H1 (cell line): ENCODE measurements around the gene ZNRF2. TPM values are rescaled to one million over a fixed set of nuclear protein-coding genes. Genes with fewer than 3 reads are reported as not detected.

Experiments used
- ATF3 ChIP-seq: IDR thresholded peaks from 2 replicates; pipeline ENCODE4 v1.6.1; 2011; ENCODE audit warnings: low read depth, mild to moderate bottlenecking, low read length; ENCODE audit not compliant: insufficient read depth
- CEBPB ChIP-seq: IDR thresholded peaks from 2 replicates; pipeline ENCODE4 v1.6.1; 2012; ENCODE audit warnings: low read depth, low read length
- CHD2 ChIP-seq: IDR thresholded peaks from 2 replicates; pipeline ENCODE4 v1.6.1; 2012; ENCODE audit warnings: low read length, improper control_type of control experiment
- EP300 ChIP-seq, 2 experiments: IDR thresholded peaks; 1 replicate in 1 of 2; 2 replicates in 1 of 2; pipeline ENCODE4 v1.6.1; 2011 to 2012; ENCODE audit warnings: low read depth in 2 of 2, low read length in 2 of 2, mild to moderate bottlenecking in 2 of 2, borderline replicate concordance in 1 of 2, inconsistent platforms in 1 of 2, moderate library complexity in 1 of 2
- EZH2 ChIP-seq: fragments of 200-600 bp; sonication (generic); IDR thresholded peaks from 2 replicates; pipeline ENCODE4 v1.7.1; 2012; ENCODE audit warnings: low read depth, mild to moderate bottlenecking, moderate library complexity, low read length, inconsistent platforms; ENCODE audit not compliant: severe bottlenecking
- GTF2F1 ChIP-seq: IDR thresholded peaks from 2 replicates; pipeline ENCODE4 v1.6.1; 2012; ENCODE audit warnings: low read depth, low read length, improper control_type of control experiment, borderline replicate concordance
- HDAC2 ChIP-seq, 2 experiments: fragments of 300-600 bp in 1 of 2; sonication (generic) in 1 of 2; IDR thresholded peaks; 2 replicates each; pipeline ENCODE4 v1.6.1; 2011 to 2012; ENCODE audit warnings: low read depth in 2 of 2, low read length in 2 of 2, mild to moderate bottlenecking in 2 of 2, moderate library complexity in 2 of 2, borderline replicate concordance in 1 of 2, inconsistent platforms in 1 of 2
- HDAC6 ChIP-seq: IDR thresholded peaks from one replicate; pipeline ENCODE4 v1.7.1; 2012; ENCODE audit warnings: low read depth, mild to moderate bottlenecking, inconsistent platforms, low read length, moderate library complexity
- JUN ChIP-seq: IDR thresholded peaks from 2 replicates; pipeline ENCODE4 v1.6.1; 2011; ENCODE audit warnings: low read depth, mild to moderate bottlenecking, improper control_type of control experiment, low read length
- KDM1A ChIP-seq: fragments of 200-600, 300-600 bp; sonication (generic); IDR thresholded peaks from 2 replicates; pipeline ENCODE4 v1.7.1; 2016; ENCODE audit warnings: mild to moderate bottlenecking, low read length, borderline replicate concordance
- KDM5A ChIP-seq: fragments of 200-600 bp; IDR thresholded peaks from 2 replicates; pipeline ENCODE4 v1.7.1; 2012; ENCODE audit warnings: mild to moderate bottlenecking, low read length, inconsistent platforms, mixed read lengths
- NANOG ChIP-seq: IDR thresholded peaks from 2 replicates; pipeline ENCODE4 v1.6.1; 2011; ENCODE audit warnings: low read length, low read depth, mild to moderate bottlenecking, inconsistent platforms; ENCODE audit not compliant: insufficient read depth, poor library complexity, severe bottlenecking
- RBBP5 ChIP-seq: IDR thresholded peaks from 2 replicates; pipeline ENCODE4 v1.7.1; 2012; ENCODE audit warnings: low read depth, mild to moderate bottlenecking, inconsistent platforms, low read length, moderate library complexity, borderline replicate concordance
- RFX5 ChIP-seq: IDR thresholded peaks from 2 replicates; pipeline ENCODE4 v1.6.1; 2011; ENCODE audit warnings: low read depth, low read length, improper control_type of control experiment, borderline replicate concordance
- RXRA ChIP-seq: IDR thresholded peaks from 2 replicates; pipeline ENCODE4 v1.6.1; 2011; ENCODE audit warnings: low read depth, mild to moderate bottlenecking, low read length, moderate library complexity; ENCODE audit not compliant: insufficient read depth
- SIN3A ChIP-seq, 2 experiments: IDR thresholded peaks in 1 of 2; conservative IDR thresholded peaks in 1 of 2; 2 replicates each; pipeline ENCODE4 v1.6.1; 2011 to 2012; ENCODE audit warnings: low read length in 2 of 2, improper control_type of control experiment in 1 of 2, low read depth in 1 of 2, mild to moderate bottlenecking in 1 of 2
- SRF ChIP-seq: IDR thresholded peaks from 2 replicates; pipeline ENCODE4 v1.6.1; 2011; ENCODE audit warnings: mild to moderate bottlenecking, low read depth, low read length, moderate library complexity
- TCF12 ChIP-seq: IDR thresholded peaks from 2 replicates; pipeline ENCODE4 v1.6.1; 2011; ENCODE audit warnings: low read depth, mild to moderate bottlenecking, low read length
- TEAD4 ChIP-seq: IDR thresholded peaks from 2 replicates; pipeline ENCODE4 v1.6.1; 2012; ENCODE audit warnings: low read depth, low read length, inconsistent platforms, mixed read lengths
- polyA plus RNA-seq, 7 experiments: library from polyadenylated mRNA; depleted of rRNA in 3 of 7; stranded (reverse) in 5 of 7; unstranded in 2 of 7; fragments of >200 nt in 5 of 7; fragments of 200-250 nt in 2 of 7; gene quantifications; 1 replicate in 5 of 7; 2 replicates in 1 of 7; 4 replicates in 1 of 7; pipeline versions ENCODE4 v1.2.1 to v1.2.3, GENCODE V29; 2011 to 2013; ENCODE audit warnings: missing spikeins in 2 of 7, mixed read lengths in 2 of 7
- total RNA-seq: library from RNA; stranded (reverse); fragmentation: NEBNext Ultra II Directional; extraction: Animal tissue kit (Norgen Biotek cat#: 25700); gene quantifications from 2 replicates; pipeline ENCODE4 v1.2.1, GENCODE V29; 2021

The ZNRF2 gene
- total and polyA plus RNA-seq, 2 of the 8 experiments (the other 6 are each of a cell fraction or from before 2014, with no cell fraction given) = 2.9 to 16.2 TPM

GRCh38 chr7:30349816-30350215, 65.4 kb downstream of the ZNRF2 start (continued):
- TF ChIP-seq CEBPB = no peak
- TF ChIP-seq EP300 (IDR thresholded peaks at IDR 0.05; ENCODE audit: borderline replicate concordance in 1 of 2, low read depth in 2 of 2, low read length in 2 of 2) = no peak
- TF ChIP-seq RBBP5 = no peak
- no peak for TF ChIP-seq HDAC6
- TF ChIP-seq JUN = no peak
- no peak for TF ChIP-seq NANOG
- no peak for TF ChIP-seq ATF3
- no peak for TF ChIP-seq RXRA
- TF ChIP-seq KDM1A = no peak
- TF ChIP-seq RFX5 = no peak
- no peak for TF ChIP-seq SIN3A (conservative IDR thresholded peaks at IDR 0.05 in 1 of 2, IDR thresholded peaks at IDR 0.05 in 1 of 2; ENCODE audit: low read depth in 1 of 2, low read length in 2 of 2)
- TF ChIP-seq SRF = no peak
- no peak for TF ChIP-seq CHD2
- no peak for TF ChIP-seq TCF12
- no peak for TF ChIP-seq HDAC2 (IDR thresholded peaks at IDR 0.05; ENCODE audit: borderline replicate concordance in 1 of 2, low read depth in 2 of 2, low read length in 2 of 2)
- no peak for TF ChIP-seq TEAD4
- TF ChIP-seq KDM5A = no peak
- no peak for TF ChIP-seq EZH2
- TF ChIP-seq GTF2F1 = no peak
